Measurements from ENCODE around the gene HNF1B.
"Not testable (repeated sequence)": the region's sequence is repeated elsewhere in the genome, so short reads cannot be mapped to it uniquely, and the experiment has no call there.

HNF1B gene

GRCh38 chr17:37708008-37708615, 36.7 kb downstream of the HNF1B start:
- no peak for DNase-seq (ENCODE audit: low read depth in 1 of 2, low spot score in 1 of 2)

- DNase-seq (ENCODE audit: low read depth in 1 of 2, low spot score in 1 of 2), result no peak
Measured at GRCh38 chr17:37706446-37706845, 38.4 kb downstream of the HNF1B start.

- DNase-seq (ENCODE audit: low read depth in 1 of 2, low spot score in 1 of 2), result no peak
Measured at GRCh38 chr17:37702598-37702997, 42.3 kb downstream of the HNF1B start.

- peak in 1 of 2 donors; percentile 10 for DNase-seq (ENCODE audit: low read depth in 1 of 2, low spot score in 1 of 2)
Measured at GRCh38 chr17:37701496-37701898, 43.4 kb downstream of the HNF1B start.

- no peak for DNase-seq (ENCODE audit: low read depth in 1 of 2, low spot score in 1 of 2)
Measured at GRCh38 chr17:37700881-37701280, 44.0 kb downstream of the HNF1B start.

- DNase-seq (ENCODE audit: low read depth in 1 of 2, low spot score in 1 of 2), result no peak
Measured at GRCh38 chr17:37699285-37699973, 45.4 kb downstream of the HNF1B start.

- no peak for DNase-seq (ENCODE audit: low read depth in 1 of 2, low spot score in 1 of 2)
Measured at GRCh38 chr17:37698911-37699255, 46.0 kb downstream of the HNF1B start.

- no peak for DNase-seq (ENCODE audit: low read depth in 1 of 2, low spot score in 1 of 2)
Measured at GRCh38 chr17:37698132-37698910, 46.5 kb downstream of the HNF1B start.

- DNase-seq (ENCODE audit: low read depth in 1 of 2, low spot score in 1 of 2), result no peak
Measured at GRCh38 chr17:37697381-37697780, 47.5 kb downstream of the HNF1B start.

- no peak for DNase-seq (ENCODE audit: low read depth in 1 of 2, low spot score in 1 of 2)
Measured at GRCh38 chr17:37696366-37696765, 48.5 kb downstream of the HNF1B start.

- DNase-seq (ENCODE audit: low read depth in 1 of 2, low spot score in 1 of 2), result no peak
Measured at GRCh38 chr17:37695726-37696125, 49.1 kb downstream of the HNF1B start.

- no peak for DNase-seq (ENCODE audit: low read depth in 1 of 2, low spot score in 1 of 2)
Measured at GRCh38 chr17:37694734-37695133, 50.1 kb downstream of the HNF1B start.

GRCh38 chr17:37693328-37693727, 51.5 kb downstream of the HNF1B start:
- DNase-seq (ENCODE audit: low read depth in 1 of 2, low spot score in 1 of 2), result no peak

- no peak for DNase-seq (ENCODE audit: low read depth in 1 of 2, low spot score in 1 of 2)
Measured at GRCh38 chr17:37691807-37692206, 53.1 kb downstream of the HNF1B start.

- no peak for DNase-seq (ENCODE audit: low read depth in 1 of 2, low spot score in 1 of 2)
Measured at GRCh38 chr17:37689317-37689716, 55.5 kb downstream of the HNF1B start.

GRCh38 chr17:37683454-37683984, 61.3 kb downstream of the HNF1B start:
- no peak for DNase-seq (ENCODE audit: low read depth in 1 of 2, low spot score in 1 of 2)

GRCh38 chr17:37682007-37682406, 62.9 kb downstream of the HNF1B start:
- DNase-seq (ENCODE audit: low read depth in 1 of 2, low spot score in 1 of 2), result no peak

GRCh38 chr17:37679995-37680394, 64.9 kb downstream of the HNF1B start:
- DNase-seq (ENCODE audit: low read depth in 1 of 2, low spot score in 1 of 2), result not testable (repeated sequence)

- no peak for DNase-seq (ENCODE audit: low read depth in 1 of 2, low spot score in 1 of 2)
Measured at GRCh38 chr17:37678036-37678435, 66.8 kb downstream of the HNF1B start.

- DNase-seq (ENCODE audit: low read depth in 1 of 2, low spot score in 1 of 2), result no peak
Measured at GRCh38 chr17:37677021-37677420, 67.8 kb downstream of the HNF1B start.

GRCh38 chr17:37676115-37676925, 68.5 kb downstream of the HNF1B start:
- no peak for DNase-seq (ENCODE audit: low read depth in 1 of 2, low spot score in 1 of 2)

Data from stimulated activated CD4-positive, alpha-beta T cell treated with anti-CD3 and anti-CD28 coated beads, Interleukin-15, amount 100 ng/mL, for 1 hour (primary cell).